ENCODE measurements around the gene TEDC1.
A peak's percentile ranks its signal among the peaks of the same experiment; 100 is the strongest.

The TEDC1 gene

GRCh38 chr14:105458010-105458409 is 33.0 kb upstream of the TEDC1 start:
- no peak for DNase-seq

GRCh38 chr14:105458571-105458970 is 32.5 kb upstream of the TEDC1 start:
- no peak for DNase-seq

- no peak for DNase-seq
Observed at GRCh38 chr14:105460116-105460515, 30.9 kb upstream of the TEDC1 start.

- DNase-seq, result no peak
Observed at GRCh38 chr14:105460616-105461015, 30.4 kb upstream of the TEDC1 start.

- no peak for DNase-seq
Observed at GRCh38 chr14:105461903-105462302, 29.1 kb upstream of the TEDC1 start.

GRCh38 chr14:105464501-105464900 is 26.5 kb upstream of the TEDC1 start:
- DNase-seq, result no peak

- no peak for DNase-seq
Observed at GRCh38 chr14:105465209-105466031, 25.6 kb upstream of the TEDC1 start.

GRCh38 chr14:105466531-105467248 is 24.4 kb upstream of the TEDC1 start:
- DNase-seq, result no peak

GRCh38 chr14:105467249-105467941 is 23.7 kb upstream of the TEDC1 start:
- DNase-seq, result no peak

- DNase-seq, result no peak
Observed at GRCh38 chr14:105467942-105468471, 23.0 kb upstream of the TEDC1 start.

- no peak for DNase-seq
Observed at GRCh38 chr14:105468621-105469241, 22.3 kb upstream of the TEDC1 start.

- no peak for DNase-seq
Observed at GRCh38 chr14:105469456-105470349, 21.3 kb upstream of the TEDC1 start.

GRCh38 chr14:105470350-105471296 is 20.4 kb upstream of the TEDC1 start:
- no peak for DNase-seq

GRCh38 chr14:105471297-105471821 is 19.7 kb upstream of the TEDC1 start:
- DNase-seq, result no peak

GRCh38 chr14:105471823-105472485 is 19.1 kb upstream of the TEDC1 start:
- DNase-seq, result no peak

- no peak for DNase-seq
Observed at GRCh38 chr14:105472486-105472991, 18.5 kb upstream of the TEDC1 start.

- DNase-seq, result no peak
Observed at GRCh38 chr14:105473033-105473676, 17.9 kb upstream of the TEDC1 start.

GRCh38 chr14:105473677-105474482 is 17.2 kb upstream of the TEDC1 start:
- peak; percentile 76 for DNase-seq
